Measurements from ENCODE around the gene RASSF8.

Gene RASSF8

GRCh38 chr12:25981597-25981996 lies 23.1 kb downstream of the RASSF8 start:
- H3K27ac ChIP-seq (ENCODE audit: low read length), result no peak overlapping the region
- H3K9me3 ChIP-seq (ENCODE audit: control insufficient read depth in 1 of 2, low read length in 2 of 2), result no peaks in the 10 kb centered on the region
- no peaks in the 10 kb centered on the region for H3K36me3 ChIP-seq (ENCODE audit: control insufficient read depth in 1 of 2, insufficient read depth in 2 of 2, low read length in 2 of 2)
- H3K4me3 ChIP-seq (ENCODE audit: low read depth in 1 of 2, low read length in 2 of 2), result no peak overlapping the region
- H3K27me3 ChIP-seq (ENCODE audit: low read depth, low read length), result no peaks in the 10 kb centered on the region
- peaks cover 5 to 46% of the 10 kb centered on the region in 2 donors for H3K4me1 ChIP-seq (ENCODE audit: control insufficient read depth in 1 of 2, insufficient read depth in 2 of 2, low read length in 2 of 2)

DNA sequence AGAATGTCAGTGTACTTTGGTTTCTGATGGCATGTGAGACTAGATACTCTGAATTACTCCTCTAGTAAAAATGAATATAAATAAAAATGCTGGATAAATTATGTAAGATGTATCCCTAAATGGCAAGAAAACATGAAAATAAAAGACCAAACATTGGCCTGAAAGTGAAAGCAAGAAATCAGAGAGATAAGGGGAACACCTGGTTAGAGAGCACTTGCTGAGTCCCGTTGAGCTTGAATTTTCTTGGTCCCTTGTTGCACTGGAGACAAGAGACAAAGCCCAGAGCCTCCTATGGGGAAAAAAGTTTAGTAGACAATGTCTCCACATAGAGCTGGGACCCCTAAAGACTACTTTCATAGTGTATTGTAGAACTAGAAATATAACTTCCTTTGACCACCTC lies 23.9 kb downstream of the RASSF8 start:
- Histone ChIP-seq H3K27me3 (ENCODE audit: low read depth, low read length) (no peaks in the 10 kb centered on the region), H3K4me3 (ENCODE audit: low read depth in 1 of 2, low read length in 2 of 2) (no peak overlapping the region), H3K36me3 (ENCODE audit: control insufficient read depth in 1 of 2, insufficient read depth in 2 of 2, low read length in 2 of 2) (no peaks in the 10 kb centered on the region), H3K4me1 (ENCODE audit: control insufficient read depth in 1 of 2, insufficient read depth in 2 of 2, low read length in 2 of 2) (peaks cover 5 to 46% of the 10 kb centered on the region in 2 donors), H3K27ac (ENCODE audit: low read length) (no peak overlapping the region), H3K9me3 (ENCODE audit: control insufficient read depth in 1 of 2, low read length in 2 of 2) (no peaks in the 10 kb centered on the region)

GRCh38 chr12:25983625-25984024 lies 25.1 kb downstream of the RASSF8 start:
- Histone ChIP-seq H3K27ac (ENCODE audit: low read length) (no peak overlapping the region), H3K4me3 (ENCODE audit: low read depth in 1 of 2, low read length in 2 of 2) (no peak overlapping the region)

GRCh38 chr12:25984759-25985158 lies 26.3 kb downstream of the RASSF8 start:
- no peaks in the 10 kb centered on the region for H3K27me3 ChIP-seq (ENCODE audit: low read depth, low read length)
- H3K27ac ChIP-seq (ENCODE audit: low read length), result no peak overlapping the region
- H3K4me1 ChIP-seq (ENCODE audit: control insufficient read depth in 1 of 2, insufficient read depth in 2 of 2, low read length in 2 of 2), result peaks cover 5 to 38% of the 10 kb centered on the region in 2 donors
- no peak overlapping the region for H3K4me3 ChIP-seq (ENCODE audit: low read depth in 1 of 2, low read length in 2 of 2)
- H3K9me3 ChIP-seq (ENCODE audit: control insufficient read depth in 1 of 2, low read length in 2 of 2), result no peaks in the 10 kb centered on the region
- H3K36me3 ChIP-seq (ENCODE audit: control insufficient read depth in 1 of 2, insufficient read depth in 2 of 2, low read length in 2 of 2), result no peaks in the 10 kb centered on the region

More at GRCh38 chr12:25983625-25984024, 25.1 kb downstream of the RASSF8 start:
- Histone ChIP-seq H3K36me3 (ENCODE audit: control insufficient read depth in 1 of 2, insufficient read depth in 2 of 2, low read length in 2 of 2) (no peaks in the 10 kb centered on the region), H3K4me1 (ENCODE audit: control insufficient read depth in 1 of 2, insufficient read depth in 2 of 2, low read length in 2 of 2) (peaks cover 5 to 40% of the 10 kb centered on the region in 2 donors), H3K9me3 (ENCODE audit: control insufficient read depth in 1 of 2, low read length in 2 of 2) (no peaks in the 10 kb centered on the region), H3K27me3 (ENCODE audit: low read depth, low read length) (no peaks in the 10 kb centered on the region)

GRCh38 chr12:25985316-25986175 lies 27.1 kb downstream of the RASSF8 start:
- Histone ChIP-seq H3K9me3 (ENCODE audit: control insufficient read depth in 1 of 2, low read length in 2 of 2) (no peaks in the 10 kb centered on the region), H3K4me3 (ENCODE audit: low read depth in 1 of 2, low read length in 2 of 2) (no peak overlapping the region), H3K27ac (ENCODE audit: low read length) (peak overlapping the region; percentile 33), H3K4me1 (ENCODE audit: control insufficient read depth in 1 of 2, insufficient read depth in 2 of 2, low read length in 2 of 2) (peaks cover 5 to 37% of the 10 kb centered on the region in 2 donors), H3K36me3 (ENCODE audit: control insufficient read depth in 1 of 2, insufficient read depth in 2 of 2, low read length in 2 of 2) (no peaks in the 10 kb centered on the region), H3K27me3 (ENCODE audit: low read depth, low read length) (no peaks in the 10 kb centered on the region)

DNA sequence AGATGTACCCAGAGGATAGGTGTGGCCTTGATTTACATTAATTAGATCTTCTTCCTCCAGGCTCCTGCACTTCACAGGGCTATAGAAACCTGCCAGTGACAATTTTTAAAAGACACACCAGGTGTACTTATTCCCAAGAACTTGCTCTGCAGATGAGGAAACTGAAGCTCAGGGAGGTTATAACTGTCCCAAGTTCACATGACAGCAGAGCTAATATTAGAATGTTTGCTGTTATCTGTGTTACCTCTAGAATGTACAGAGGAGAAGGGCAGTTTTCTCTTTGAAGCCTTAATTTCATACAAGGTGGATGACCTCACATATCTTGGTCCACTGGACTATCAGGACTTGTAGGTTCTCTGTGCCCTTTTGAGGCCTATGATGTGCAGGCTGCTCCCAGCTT lies 27.7 kb downstream of the RASSF8 start:
- Histone ChIP-seq H3K9me3 (ENCODE audit: control insufficient read depth in 1 of 2, low read length in 2 of 2) (no peaks in the 10 kb centered on the region), H3K27ac (ENCODE audit: low read length) (peak overlapping the region; percentile 1), H3K4me1 (ENCODE audit: control insufficient read depth in 1 of 2, insufficient read depth in 2 of 2, low read length in 2 of 2) (peaks cover 5 to 36% of the 10 kb centered on the region in 2 donors), H3K36me3 (ENCODE audit: control insufficient read depth in 1 of 2, insufficient read depth in 2 of 2, low read length in 2 of 2) (no peaks in the 10 kb centered on the region), H3K4me3 (ENCODE audit: low read depth in 1 of 2, low read length in 2 of 2) (no peak overlapping the region), H3K27me3 (ENCODE audit: low read depth, low read length) (no peaks in the 10 kb centered on the region)

DNA sequence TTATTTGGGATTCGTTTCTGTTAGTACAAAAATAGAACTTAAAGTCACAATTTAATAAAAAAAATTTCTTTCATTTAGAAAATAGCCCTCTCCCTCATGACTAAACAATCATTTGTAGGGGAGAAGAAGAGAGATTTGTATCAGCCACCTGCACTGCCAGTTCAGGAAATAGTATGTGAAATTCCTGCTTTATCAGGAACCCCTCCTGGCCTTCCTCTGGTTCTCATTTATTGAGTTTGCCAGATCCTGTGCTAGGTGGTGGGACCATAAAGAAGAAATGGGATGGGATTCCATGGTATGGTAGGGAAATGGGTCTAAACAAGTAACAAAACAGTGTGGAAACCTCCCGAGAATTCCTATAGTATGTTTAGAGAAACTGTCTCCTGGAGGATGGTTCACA lies 30.0 kb downstream of the RASSF8 start:
- Histone ChIP-seq H3K9me3 (ENCODE audit: control insufficient read depth in 1 of 2, low read length in 2 of 2) (no peaks in the 10 kb centered on the region), H3K36me3 (ENCODE audit: control insufficient read depth in 1 of 2, insufficient read depth in 2 of 2, low read length in 2 of 2) (no peaks in the 10 kb centered on the region), H3K4me1 (ENCODE audit: control insufficient read depth in 1 of 2, insufficient read depth in 2 of 2, low read length in 2 of 2) (peaks cover 5 to 38% of the 10 kb centered on the region in 2 donors), H3K4me3 (ENCODE audit: low read depth in 1 of 2, low read length in 2 of 2) (no peak overlapping the region), H3K27me3 (ENCODE audit: low read depth, low read length) (no peaks in the 10 kb centered on the region), H3K27ac (ENCODE audit: low read length) (no peak overlapping the region)

- H3K4me3 ChIP-seq (ENCODE audit: low read depth in 1 of 2, low read length in 2 of 2), result no peak overlapping the region
- peaks cover 4 to 40% of the 10 kb centered on the region in 2 donors for H3K4me1 ChIP-seq (ENCODE audit: control insufficient read depth in 1 of 2, insufficient read depth in 2 of 2, low read length in 2 of 2)
- H3K27me3 ChIP-seq (ENCODE audit: low read depth, low read length), result no peaks in the 10 kb centered on the region
Measured at GRCh38 chr12:25990495-25990894, 32.0 kb downstream of the RASSF8 start.

GRCh38 chr12:25992026-25992782 lies 33.7 kb downstream of the RASSF8 start:
- no peak overlapping the region for H3K4me3 ChIP-seq (ENCODE audit: low read depth in 1 of 2, low read length in 2 of 2)
- H3K27ac ChIP-seq (ENCODE audit: low read length), result no peak overlapping the region
- H3K4me1 ChIP-seq (ENCODE audit: control insufficient read depth in 1 of 2, insufficient read depth in 2 of 2, low read length in 2 of 2), result peaks cover 0 to 41% of the 10 kb centered on the region in 2 donors
- H3K36me3 ChIP-seq (ENCODE audit: control insufficient read depth in 1 of 2, insufficient read depth in 2 of 2, low read length in 2 of 2), result no peaks in the 10 kb centered on the region
- H3K27me3 ChIP-seq (ENCODE audit: low read depth, low read length), result no peaks in the 10 kb centered on the region
- no peaks in the 10 kb centered on the region for H3K9me3 ChIP-seq (ENCODE audit: control insufficient read depth in 1 of 2, low read length in 2 of 2)

More at GRCh38 chr12:25990495-25990894, 32.0 kb downstream of the RASSF8 start:
- Histone ChIP-seq H3K9me3 (ENCODE audit: control insufficient read depth in 1 of 2, low read length in 2 of 2) (no peaks in the 10 kb centered on the region), H3K27ac (ENCODE audit: low read length) (no peak overlapping the region), H3K36me3 (ENCODE audit: control insufficient read depth in 1 of 2, insufficient read depth in 2 of 2, low read length in 2 of 2) (no peaks in the 10 kb centered on the region)

GRCh38 chr12:25993901-25994651 lies 35.6 kb downstream of the RASSF8 start:
- Histone ChIP-seq H3K4me3 (ENCODE audit: low read depth in 1 of 2, low read length in 2 of 2) (no peak overlapping the region), H3K27ac (ENCODE audit: low read length) (peak overlapping the region; percentile 67), H3K27me3 (ENCODE audit: low read depth, low read length) (no peaks in the 10 kb centered on the region), H3K36me3 (ENCODE audit: control insufficient read depth in 1 of 2, insufficient read depth in 2 of 2, low read length in 2 of 2) (no peaks in the 10 kb centered on the region), H3K9me3 (ENCODE audit: control insufficient read depth in 1 of 2, low read length in 2 of 2) (no peaks in the 10 kb centered on the region), H3K4me1 (ENCODE audit: control insufficient read depth in 1 of 2, insufficient read depth in 2 of 2, low read length in 2 of 2) (peaks cover 0 to 48% of the 10 kb centered on the region in 2 donors)

Measured in muscle layer of duodenum (tissue), 2 donors.